ENCODE data around the gene DLGAP1. TPM values are rescaled to one million over a fixed set of nuclear protein-coding genes. Genes with fewer than 3 reads are reported as not detected.

Gene DLGAP1
- total and polyA plus RNA-seq, 10 of the 15 experiments (the other 5 are each of a cell fraction or from before 2014, with no cell fraction given) = 0.23 to 27.6 (median 1.9) TPM

DNA sequence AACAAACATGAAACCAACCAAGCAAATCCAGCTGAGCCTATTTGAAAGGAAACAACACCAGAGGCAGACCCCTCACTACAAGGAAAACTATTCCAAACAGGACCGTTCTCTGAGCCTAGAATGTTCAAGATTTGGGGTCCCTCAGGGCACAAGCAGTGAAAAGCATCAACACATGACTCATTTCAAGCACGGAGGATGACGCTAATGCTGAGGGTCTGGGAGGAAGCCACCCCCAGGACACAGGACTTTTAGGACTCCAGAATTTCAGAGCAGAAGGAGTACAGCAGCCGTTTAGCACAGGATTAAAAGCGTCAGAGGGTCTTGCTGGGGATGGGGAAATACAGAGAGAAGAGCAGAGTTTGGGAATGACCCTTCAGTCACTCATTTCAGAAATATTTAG is 168.9 kb downstream of the DLGAP1 start (continued):
- TF ChIP-seq USF2 (IDR thresholded peaks at IDR 0.05; ENCODE audit: borderline replicate concordance, low read depth, low read length) = no peak
- no peak for TF ChIP-seq CHD1 (IDR thresholded peaks at IDR 0.05; ENCODE audit: low read depth, low read length)
- TF ChIP-seq NFYA (IDR thresholded peaks at IDR 0.05; ENCODE audit: borderline replicate concordance, low read depth, low read length) = no peak

DNA sequence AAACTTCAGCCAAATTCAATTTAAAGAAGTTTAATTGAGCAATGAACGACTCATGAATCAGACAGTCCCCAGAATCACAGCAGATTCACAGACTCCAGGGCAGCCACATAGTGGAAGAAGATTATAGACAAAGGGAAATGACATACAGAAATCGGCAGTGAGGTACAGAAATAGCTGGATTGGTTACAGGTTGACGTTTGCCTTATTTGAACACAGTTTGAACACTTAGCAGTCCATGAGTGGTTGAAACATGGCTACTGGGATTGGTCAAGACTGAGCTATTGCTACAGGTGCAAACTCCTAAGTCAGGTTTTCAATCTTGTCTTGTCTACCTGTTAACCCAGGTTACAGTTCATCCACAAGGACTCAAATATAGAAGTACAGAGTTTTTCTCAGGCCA is 169.6 kb downstream of the DLGAP1 start:
- Histone ChIP-seq H3K9me3 (replicated peaks; ENCODE audit: control insufficient read depth, insufficient read depth, low read length) (no peaks in the 10 kb centered on the region; the same call in 2 of the 3 replicates), H3K27me3 (replicated peaks in 1 of 2; ENCODE audit: control insufficient read depth in 2 of 2, insufficient read depth in 2 of 2, low read length in 1 of 2) (no peaks in the 10 kb centered on the region), H3K27ac (ENCODE audit: control insufficient read depth, insufficient read depth) (no peak overlapping the region), H3K79me2 (ENCODE audit: control insufficient read depth, insufficient read depth, low read length) (no peaks in the 10 kb centered on the region), H3K9ac (ENCODE audit: control insufficient read depth, insufficient read depth, low read length) (no peak overlapping the region), H4K20me1 (ENCODE audit: control insufficient read depth, insufficient read depth) (no peaks in the 10 kb centered on the region), H2AFZ (ENCODE audit: control insufficient read depth, low read depth, low read length) (no peak overlapping the region), H3K36me3 (ENCODE audit: control insufficient read depth in 2 of 2, insufficient read depth in 2 of 2, low read length in 1 of 2) (0 out of 4 replicates have a peak, but pooled peaks cover 0 to 1% of the 10 kb centered on the region in 2 experiments), H3K4me1 (ENCODE audit: control insufficient read depth, insufficient read depth, low read length) (no peaks in the 10 kb centered on the region), H3K4me3 (no peak overlapping the region), H3K4me2 (ENCODE audit: control insufficient read depth, insufficient read depth) (no peak overlapping the region)
- FAIRE-seq (no peak), ATAC-seq (peak; percentile 52), DNase-seq (ENCODE audit: low read depth, low spot score) (no peak)
- in situ Hi-C loops (cut with MboI) (no loop called here), intact Hi-C loops (cut with micrococcal nuclease; ENCODE audit: unreplicated experiment) (loop anchor here (10.0 kb wide), 1 partner anchor 769 kb away; no protein-coding TSS in a partner anchor)
- BruUV-seq (replicated peaks) = no TSS peak
- 2% methylated on average over 3 of the region's 3 CpGs for WGBS (ENCODE audit: insufficient coverage, insufficient replicate concordance, low lambda C conversion rate, missing lambda C conversion rate)
- ChIA-PET POLR2A (interaction anchor here (0.7 to 1.8 kb wide), 8 partner anchors 9 to 157 kb away, joined by 3 to 6 read pairs (median 3); no protein-coding TSS in a partner anchor), CTCF (interaction anchor here (0.7 to 2.5 kb wide), 10 partner anchors 8 to 179 kb away, joined by 3 to 14 read pairs (median 3); no protein-coding TSS in a partner anchor), SMC1A (ENCODE audit: uncharacterized antibody, unreplicated experiment) (interaction anchor here (0.6 to 5.1 kb wide), 29 partner anchors 9 to 178 kb away, joined by 3 to 38 read pairs (median 4); no protein-coding TSS in a partner anchor), RAD21 (ENCODE audit: unreplicated experiment) (interaction anchor here (0.8 to 3.7 kb wide), 12 partner anchors 8 to 164 kb away, joined by 3 to 28 read pairs (median 6); no protein-coding TSS in a partner anchor)
- TF ChIP-seq NR2F1 (conservative IDR thresholded peaks at IDR 0.05) (peak; percentile 51; the same call in 1 of the 2 replicates), SMAD5 (IDR thresholded peaks at IDR 0.05; ENCODE audit: low read depth) (no peak), NR2C1 (IDR thresholded peaks at IDR 0.05) (0 out of 2 replicates have a peak, but pooled peaks have one; percentile 27), STAT1 (conservative IDR thresholded peaks at IDR 0.05) (no peak), ZZZ3 (IDR thresholded peaks at IDR 0.05; ENCODE audit: control insufficient read depth, insufficient read length, low read depth) (no peak), TCF7 (IDR thresholded peaks at IDR 0.05; ENCODE audit: borderline replicate concordance) (no peak)
- TF ChIP-seq, protein P1, sequence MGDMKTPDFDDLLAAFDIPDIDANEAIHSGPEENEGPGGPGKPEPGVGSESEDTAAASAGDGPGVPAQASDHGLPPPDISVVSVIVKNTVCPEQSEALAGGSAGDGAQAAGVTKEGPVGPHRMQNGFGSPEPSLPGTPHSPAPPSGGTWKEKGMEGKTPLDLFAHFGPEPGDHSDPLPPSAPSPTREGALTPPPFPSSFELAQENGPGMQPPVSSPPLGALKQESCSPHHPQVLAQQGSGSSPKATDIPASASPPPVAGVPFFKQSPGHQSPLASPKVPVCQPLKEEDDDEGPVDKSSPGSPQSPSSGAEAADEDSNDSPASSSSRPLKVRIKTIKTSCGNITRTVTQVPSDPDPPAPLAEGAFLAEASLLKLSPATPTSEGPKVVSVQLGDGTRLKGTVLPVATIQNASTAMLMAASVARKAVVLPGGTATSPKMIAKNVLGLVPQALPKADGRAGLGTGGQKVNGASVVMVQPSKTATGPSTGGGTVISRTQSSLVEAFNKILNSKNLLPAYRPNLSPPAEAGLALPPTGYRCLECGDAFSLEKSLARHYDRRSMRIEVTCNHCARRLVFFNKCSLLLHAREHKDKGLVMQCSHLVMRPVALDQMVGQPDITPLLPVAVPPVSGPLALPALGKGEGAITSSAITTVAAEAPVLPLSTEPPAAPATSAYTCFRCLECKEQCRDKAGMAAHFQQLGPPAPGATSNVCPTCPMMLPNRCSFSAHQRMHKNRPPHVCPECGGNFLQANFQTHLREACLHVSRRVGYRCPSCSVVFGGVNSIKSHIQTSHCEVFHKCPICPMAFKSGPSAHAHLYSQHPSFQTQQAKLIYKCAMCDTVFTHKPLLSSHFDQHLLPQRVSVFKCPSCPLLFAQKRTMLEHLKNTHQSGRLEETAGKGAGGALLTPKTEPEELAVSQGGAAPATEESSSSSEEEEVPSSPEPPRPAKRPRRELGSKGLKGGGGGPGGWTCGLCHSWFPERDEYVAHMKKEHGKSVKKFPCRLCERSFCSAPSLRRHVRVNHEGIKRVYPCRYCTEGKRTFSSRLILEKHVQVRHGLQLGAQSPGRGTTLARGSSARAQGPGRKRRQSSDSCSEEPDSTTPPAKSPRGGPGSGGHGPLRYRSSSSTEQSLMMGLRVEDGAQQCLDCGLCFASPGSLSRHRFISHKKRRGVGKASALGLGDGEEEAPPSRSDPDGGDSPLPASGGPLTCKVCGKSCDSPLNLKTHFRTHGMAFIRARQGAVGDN (IDR thresholded peaks at IDR 0.05) = peak; percentile 65; the same call in 1 of the 2 replicates
